ENCODE data around the gene APOBEC2. TPM values are rescaled to one million over a fixed set of nuclear protein-coding genes. Genes with fewer than 3 reads are reported as not detected.

The APOBEC2 gene
- total and polyA plus RNA-seq, 2 experiments from 2014 or later: not detected

GRCh38 chr6:41080621-41081020, 27.6 kb downstream of the APOBEC2 start:
- WGBS, 2 experiments (ENCODE audit: low coverage in 1 of 2, low lambda C conversion rate in 2 of 2, missing lambda C conversion rate in 2 of 2): 96 to 100% methylated on average over 2 of the region's 2 CpGs
- Histone ChIP-seq H2AFZ (no peak overlapping the region), H3K9me3 (ENCODE audit: low read depth) (no peaks in the 10 kb centered on the region), H3K4me3 (no peak overlapping the region), H3K27me3 (replicated peaks; ENCODE audit: insufficient read depth) (no peaks in the 10 kb centered on the region), H3K79me2 (ENCODE audit: insufficient read depth) (peaks cover 80% of the 10 kb centered on the region), H3K9ac (no peak overlapping the region), H4K20me1 (ENCODE audit: insufficient read depth) (no peaks in the 10 kb centered on the region), H3K4me1 (ENCODE audit: insufficient read depth) (peaks cover 12% of the 10 kb centered on the region; the same call in 1 of the 2 replicates), H3F3A (ENCODE audit: insufficient read depth) (peaks cover under 1% of the 10 kb centered on the region; the same call in 1 of the 2 replicates), H3K9me2 (ENCODE audit: insufficient read depth) (no peaks in the 10 kb centered on the region), H3K4me2 (ENCODE audit: unreplicated experiment) (no peak overlapping the region), H3K27ac (no peak overlapping the region), H3K36me3 (ENCODE audit: low read depth) (peaks cover 43% of the 10 kb centered on the region)
- in situ Hi-C loops (cut with MboI): no loop called here
- TF ChIP-seq EZH2phosphoT487 (IDR thresholded peaks at IDR 0.05; ENCODE audit: insufficient read depth, low read depth) (no peak), EZH2 (IDR thresholded peaks at IDR 0.05; ENCODE audit: insufficient read depth, poor library complexity, severe bottlenecking) (no peak)
- DNase-seq: no peak

- DNase-seq: no peak
- Histone ChIP-seq H3K36me3 (ENCODE audit: low read depth) (peaks cover 65% of the 10 kb centered on the region), H2AFZ (no peak overlapping the region), H3K9me2 (ENCODE audit: insufficient read depth) (no peaks in the 10 kb centered on the region), H4K20me1 (ENCODE audit: insufficient read depth) (no peaks in the 10 kb centered on the region), H3K4me2 (ENCODE audit: unreplicated experiment) (no peak overlapping the region), H3K27ac (no peak overlapping the region), H3K9ac (no peak overlapping the region), H3K9me3 (ENCODE audit: low read depth) (no peaks in the 10 kb centered on the region), H3K4me1 (ENCODE audit: insufficient read depth) (no peaks in the 10 kb centered on the region), H3K27me3 (replicated peaks; ENCODE audit: insufficient read depth) (no peaks in the 10 kb centered on the region), H3K4me3 (no peak overlapping the region), H3F3A (ENCODE audit: insufficient read depth) (no peaks in the 10 kb centered on the region), H3K79me2 (ENCODE audit: insufficient read depth) (peaks cover 68% of the 10 kb centered on the region)
- in situ Hi-C loops (cut with MboI): no loop called here
- TF ChIP-seq EZH2 (IDR thresholded peaks at IDR 0.05; ENCODE audit: insufficient read depth, poor library complexity, severe bottlenecking) (no peak), EZH2phosphoT487 (IDR thresholded peaks at IDR 0.05; ENCODE audit: insufficient read depth, low read depth) (no peak)
These were observed 30.1 kb downstream of the APOBEC2 start for GRCh38 chr6:41083072-41083471.

GRCh38 chr6:41085182-41085581, 32.2 kb downstream of the APOBEC2 start:
- Histone ChIP-seq H3F3A (ENCODE audit: insufficient read depth) (no peaks in the 10 kb centered on the region), H3K36me3 (ENCODE audit: low read depth) (peaks cover 57% of the 10 kb centered on the region), H4K20me1 (ENCODE audit: insufficient read depth) (no peaks in the 10 kb centered on the region), H3K4me1 (ENCODE audit: insufficient read depth) (no peaks in the 10 kb centered on the region), H3K9me2 (ENCODE audit: insufficient read depth) (no peaks in the 10 kb centered on the region), H3K27ac (no peak overlapping the region), H3K4me2 (ENCODE audit: unreplicated experiment) (no peak overlapping the region), H2AFZ (no peak overlapping the region), H3K27me3 (replicated peaks; ENCODE audit: insufficient read depth) (no peaks in the 10 kb centered on the region), H3K9me3 (ENCODE audit: low read depth) (no peaks in the 10 kb centered on the region), H3K9ac (no peak overlapping the region), H3K4me3 (no peak overlapping the region), H3K79me2 (ENCODE audit: insufficient read depth) (peaks cover 47% of the 10 kb centered on the region)
- TF ChIP-seq EZH2 (IDR thresholded peaks at IDR 0.05; ENCODE audit: insufficient read depth, poor library complexity, severe bottlenecking) (no peak), EZH2phosphoT487 (IDR thresholded peaks at IDR 0.05; ENCODE audit: insufficient read depth, low read depth) (no peak)
- in situ Hi-C loops (cut with MboI): no loop called here
- DNase-seq: no peak

GRCh38 chr6:41088451-41088850, 35.4 kb downstream of the APOBEC2 start:
- 95 to 96% methylated on average over 4 of the region's 4 CpGs for WGBS, 2 experiments (ENCODE audit: low coverage in 1 of 2, low lambda C conversion rate in 2 of 2, missing lambda C conversion rate in 2 of 2)
- TF ChIP-seq EZH2phosphoT487 (IDR thresholded peaks at IDR 0.05; ENCODE audit: insufficient read depth, low read depth) (no peak), EZH2 (IDR thresholded peaks at IDR 0.05; ENCODE audit: insufficient read depth, poor library complexity, severe bottlenecking) (no peak)
- DNase-seq: no peak
- no peaks in the 10 kb centered on the region for H3K9me2 ChIP-seq (ENCODE audit: insufficient read depth)
- no peak overlapping the region for H3K4me2 ChIP-seq (ENCODE audit: unreplicated experiment)
- H3K4me1 ChIP-seq (ENCODE audit: insufficient read depth): no peaks in the 10 kb centered on the region
- H4K20me1 ChIP-seq (ENCODE audit: insufficient read depth): no peaks in the 10 kb centered on the region
- no peaks in the 10 kb centered on the region for H3K9me3 ChIP-seq (ENCODE audit: low read depth)
- H3K9ac ChIP-seq: no peak overlapping the region
- no peaks in the 10 kb centered on the region for H3F3A ChIP-seq (ENCODE audit: insufficient read depth)
- H3K4me3 ChIP-seq: no peak overlapping the region
- H3K27ac ChIP-seq: no peak overlapping the region
- in situ Hi-C loops (cut with MboI): no loop called here
- H3K36me3 ChIP-seq (ENCODE audit: low read depth): peaks cover 68% of the 10 kb centered on the region
- H2AFZ ChIP-seq: no peak overlapping the region
- no peaks in the 10 kb centered on the region for H3K27me3 ChIP-seq (replicated peaks; ENCODE audit: insufficient read depth)
- peaks cover 16% of the 10 kb centered on the region; the same call in 1 of the 2 replicates for H3K79me2 ChIP-seq (ENCODE audit: insufficient read depth)

All from GM23248 (cell line).